ENCODE results near the gene LMX1B.

Gene LMX1B

GRCh38 chr9:126687930-126688461 is 74.3 kb downstream of the LMX1B start (continued):
- TF ChIP-seq INSM2 (tag by site-specific recombination; IDR thresholded peaks at IDR 0.05) (no peak), ZNF549 (tag by site-specific recombination; IDR thresholded peaks at IDR 0.05) (no peak), ZNF394 (tag by site-specific recombination; IDR thresholded peaks at IDR 0.05; ENCODE audit: borderline replicate concordance) (no peak), ZNF174 (tag by site-specific recombination; IDR thresholded peaks at IDR 0.05) (no peak), IKZF3 (tag by site-specific recombination; IDR thresholded peaks at IDR 0.05) (no peak), ZNF350 (tag by site-specific recombination; IDR thresholded peaks at IDR 0.05) (no peak), ZNF843 (tag by site-specific recombination; IDR thresholded peaks at IDR 0.05) (no peak), ZNF677 (tag by site-specific recombination; IDR thresholded peaks at IDR 0.05) (no peak), ZNF133 (tag by site-specific recombination; IDR thresholded peaks at IDR 0.05) (no peak), ZBTB44 (tag by site-specific recombination; IDR thresholded peaks at IDR 0.05) (peak; percentile 80), ZIC2 (tag by site-specific recombination; IDR thresholded peaks at IDR 0.05) (peak; percentile 78), ZNF10 (tag by site-specific recombination; IDR thresholded peaks at IDR 0.05) (no peak), ZSCAN30 (tag by site-specific recombination; IDR thresholded peaks at IDR 0.05) (no peak), ZNF112 (tag by site-specific recombination; IDR thresholded peaks at IDR 0.05) (no peak)

DNA sequence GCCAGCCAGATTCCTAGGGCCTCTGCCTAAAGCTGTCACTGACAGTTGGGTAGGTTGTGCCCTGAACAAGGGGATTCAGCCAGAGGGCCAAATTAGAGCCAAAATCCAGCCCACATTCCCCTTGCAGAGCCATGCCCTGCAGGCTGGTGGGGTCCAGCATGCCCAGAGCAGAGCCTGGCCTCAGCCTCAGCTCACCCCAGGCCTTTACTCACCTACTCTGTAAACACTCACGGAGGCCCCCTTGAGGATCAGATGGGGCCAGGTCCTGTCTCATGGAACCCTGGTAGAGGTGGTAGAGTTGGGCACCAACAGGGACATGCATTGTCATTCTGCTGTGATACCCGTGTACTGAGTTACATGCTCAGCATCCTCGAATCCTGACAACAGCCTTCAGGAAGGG is 74.9 kb downstream of the LMX1B start:
- Histone ChIP-seq H3K4me1 (ENCODE audit: control insufficient read depth, insufficient read depth, low read length) (no peaks in the 10 kb centered on the region), H3K4me3 (ENCODE audit: low read depth, low read length) (no peak overlapping the region), H3K36me3 (ENCODE audit: control insufficient read depth in 2 of 2, insufficient read depth in 1 of 2, low read length in 2 of 2) (peaks cover 0 to 25% of the 10 kb centered on the region in 2 experiments; a peak in 1 of 3 replicates), H3K27ac (ENCODE audit: extremely low read depth, low read depth, low read length) (no peak overlapping the region), H3K9me3 (ENCODE audit: control insufficient read depth, insufficient read depth, low read depth, low read length) (no peaks in the 10 kb centered on the region)
- CTCF ChIA-PET: interaction anchor here (1.8 to 7.4 kb wide), 4 partner anchors 7 to 80 kb away, joined by 7 to 114 read pairs (median 28); no protein-coding TSS in a partner anchor
- no peak for TF ChIP-seq SALL2 (tag by site-specific recombination; IDR thresholded peaks at IDR 0.05; ENCODE audit: borderline replicate concordance)
- TF ChIP-seq ZNF571 (tag by site-specific recombination; IDR thresholded peaks at IDR 0.05): no peak
- TF ChIP-seq ZSCAN16 (tag by site-specific recombination; IDR thresholded peaks at IDR 0.05): no peak
- TF ChIP-seq ZBTB21 (tag by site-specific recombination; IDR thresholded peaks at IDR 0.05): no peak
- TF ChIP-seq, protein P1, sequence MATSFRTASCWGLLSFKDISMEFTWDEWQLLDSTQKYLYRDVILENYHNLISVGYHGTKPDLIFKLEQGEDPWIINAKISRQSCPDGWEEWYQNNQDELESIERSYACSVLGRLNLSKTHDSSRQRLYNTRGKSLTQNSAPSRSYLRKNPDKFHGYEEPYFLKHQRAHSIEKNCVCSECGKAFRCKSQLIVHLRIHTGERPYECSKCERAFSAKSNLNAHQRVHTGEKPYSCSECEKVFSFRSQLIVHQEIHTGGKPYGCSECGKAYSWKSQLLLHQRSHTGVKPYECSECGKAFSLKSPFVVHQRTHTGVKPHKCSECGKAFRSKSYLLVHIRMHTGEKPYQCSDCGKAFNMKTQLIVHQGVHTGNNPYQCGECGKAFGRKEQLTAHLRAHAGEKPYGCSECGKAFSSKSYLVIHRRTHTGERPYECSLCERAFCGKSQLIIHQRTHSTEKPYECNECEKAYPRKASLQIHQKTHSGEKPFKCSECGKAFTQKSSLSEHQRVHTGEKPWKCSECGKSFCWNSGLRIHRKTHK (tag by site-specific recombination; IDR thresholded peaks at IDR 0.05): no peak
- TF ChIP-seq ZBTB11 (tag by site-specific recombination; conservative IDR thresholded peaks at IDR 0.05; ENCODE audit: low read depth): no peak
- TF ChIP-seq GLI2 (tag by site-specific recombination; IDR thresholded peaks at IDR 0.05; ENCODE audit: borderline replicate concordance, low read depth): no peak
- TF ChIP-seq ZNF335 (tag by site-specific recombination; conservative IDR thresholded peaks at IDR 0.05): no peak
- no peak for TF ChIP-seq ZNF747 (tag by site-specific recombination; IDR thresholded peaks at IDR 0.05)
- TF ChIP-seq ZNF549 (tag by site-specific recombination; IDR thresholded peaks at IDR 0.05): no peak
- POLR2A ChIA-PET: interaction anchor here (3.4 kb wide), 1 partner anchor 75 kb away, joined by 16 read pairs; the partner anchor contains the start of gene LMX1B

Data from HEK293 (cell line).